GM18873 (cell line): ENCODE measurements around the gene ARMC9.
"Not testable (repeated sequence)": the region's sequence is repeated elsewhere in the genome, so short reads cannot be mapped to it uniquely, and the experiment has no call there.

Experiments
- ATAC-seq: cut with Tn5 transposase; IDR thresholded peaks from one replicate; pipeline ENCODE4 v1.9.1; 2021; ENCODE audit warnings: mild to moderate bottlenecking, moderate library complexity, moderate number of reproducible peaks; ENCODE audit not compliant: unreplicated experiment, low FRiP score

ARMC9 gene

GRCh38 chr2:231238689-231239088 is 40.3 kb downstream of the ARMC9 start:
- ATAC-seq = no peak

- no peak for ATAC-seq
Observed at GRCh38 chr2:231239751-231240150, 41.3 kb downstream of the ARMC9 start.

GRCh38 chr2:231241755-231242507 is 43.5 kb downstream of the ARMC9 start:
- no peak for ATAC-seq

GRCh38 chr2:231243866-231244265 is 45.4 kb downstream of the ARMC9 start:
- ATAC-seq = no peak

- ATAC-seq = no peak
Observed at GRCh38 chr2:231244382-231245248, 46.2 kb downstream of the ARMC9 start.

- no peak for ATAC-seq
Observed at GRCh38 chr2:231245249-231246094, 47.0 kb downstream of the ARMC9 start.

- ATAC-seq = no peak
Observed at GRCh38 chr2:231246171-231246842, 47.9 kb downstream of the ARMC9 start.

GRCh38 chr2:231250146-231250545 is 51.7 kb downstream of the ARMC9 start:
- ATAC-seq = no peak

GRCh38 chr2:231250698-231251097 is 52.3 kb downstream of the ARMC9 start:
- ATAC-seq = no peak

- not testable (repeated sequence) for ATAC-seq
Observed at GRCh38 chr2:231253292-231253691, 54.9 kb downstream of the ARMC9 start.

- ATAC-seq = no peak
Observed at GRCh38 chr2:231256494-231256893, 58.1 kb downstream of the ARMC9 start.

- no peak for ATAC-seq
Observed at GRCh38 chr2:231257763-231258162, 59.3 kb downstream of the ARMC9 start.

- no peak for ATAC-seq
Observed at GRCh38 chr2:231258701-231259100, 60.3 kb downstream of the ARMC9 start.

- ATAC-seq = no peak
Observed at GRCh38 chr2:231259104-231259503, 60.7 kb downstream of the ARMC9 start.

GRCh38 chr2:231260442-231261208 is 62.2 kb downstream of the ARMC9 start:
- ATAC-seq = no peak

GRCh38 chr2:231263118-231263831 is 64.8 kb downstream of the ARMC9 start:
- no peak for ATAC-seq

GRCh38 chr2:231270221-231271114 is 72.0 kb downstream of the ARMC9 start:
- no peak for ATAC-seq

GRCh38 chr2:231272991-231273390 is 74.6 kb downstream of the ARMC9 start:
- ATAC-seq = no peak
